Measurements from ENCODE around the gene IFT27. TPM values are rescaled to one million over a fixed set of nuclear protein-coding genes. Genes with fewer than 3 reads are reported as not detected.

The IFT27 gene
- total RNA-seq, 1 donor from 2014 or later: 28.6 TPM

Other genes with a start within 250 kb of the IFT27 start
- gene EIF3D, start 247.0 kb downstream of the IFT27 start, total RNA-seq: 66.2 TPM
- gene CACNG2, start 72.4 kb downstream of the IFT27 start, total RNA-seq: not detected
- gene PVALB, start 40.9 kb upstream of the IFT27 start, total RNA-seq: not detected
- gene NCF4, start 84.9 kb upstream of the IFT27 start, total RNA-seq: 7.1 TPM
- 2.2 TPM for gene CSF2RB, start 137.5 kb upstream of the IFT27 start, total RNA-seq
- 63.5 TPM for gene TST, start 243.3 kb upstream of the IFT27 start, total RNA-seq
- gene MPST, start 243.6 kb upstream of the IFT27 start, total RNA-seq: 60.3 TPM

Data from Right ventricle myocardium superior (tissue), 1 donor.